HepG2 (cell line): ENCODE results near the gene HELZ. TPM values are rescaled to one million over a fixed set of nuclear protein-coding genes. Genes with fewer than 3 reads are reported as not detected.

Source experiments
- E2F2 ChIP-seq: sonication (generic); formaldehyde crosslinking; IDR thresholded peaks from 2 replicates; pipeline ENCODE4 v1.4.0; 2020; ENCODE audit warnings: missing genetic modification reagents, borderline replicate concordance
- FOXA3 ChIP-seq: IDR thresholded peaks from 2 replicates; pipeline ENCODE4 v1.6.1; 2016; ENCODE audit warnings: missing genetic modification reagents, missing compliant biosample characterization
- HDAC6 ChIP-seq: fragments of 200-600 bp; sonication (generic); IDR thresholded peaks from 2 replicates; pipeline ENCODE4 v1.7.0; 2017; ENCODE audit warnings: mild to moderate bottlenecking, antibody characterized with exemption, low read length, low read depth
- HNF1B ChIP-seq: sonication (generic); formaldehyde crosslinking; IDR thresholded peaks from 2 replicates; pipeline ENCODE4 v1.5.1; 2020; ENCODE audit warnings: mild to moderate bottlenecking, moderate library complexity, missing genetic modification reagents
- KAT2B ChIP-seq: fragments of 150-350 bp; IDR thresholded peaks from 2 replicates; pipeline ENCODE4 v1.6.1; 2014; ENCODE audit warnings: low read depth, low read length, borderline replicate concordance
- KIAA2018 ChIP-seq: sonication (generic); formaldehyde crosslinking; IDR thresholded peaks from 2 replicates; pipeline ENCODE4 v1.5.0; 2020; ENCODE audit warnings: mild to moderate bottlenecking, missing genetic modification reagents, borderline replicate concordance
- MIXL1 ChIP-seq: IDR thresholded peaks from 2 replicates; pipeline ENCODE4 v1.6.1; 2016
- MYPOP ChIP-seq: sonication (generic); formaldehyde crosslinking; IDR thresholded peaks from 2 replicates; pipeline ENCODE4 v1.8.1; 2023; ENCODE audit warnings: mild to moderate bottlenecking, moderate library complexity, missing genetic modification reagents
- SALL2 ChIP-seq: sonication (generic); formaldehyde crosslinking; IDR thresholded peaks from 2 replicates; pipeline ENCODE4 v1.8.1; 2023; ENCODE audit warnings: mild to moderate bottlenecking, missing genetic modification reagents, inconsistent platforms
- SRSF1 ChIP-seq: fragments of 200-400 bp; formaldehyde crosslinking; optimal IDR thresholded peaks from 2 replicates; pipeline ENCODE3; 2017; ENCODE audit warnings: mild to moderate bottlenecking, low read depth, low read length, moderate library complexity
- SRSF4 ChIP-seq: fragments of 200-400 bp; formaldehyde crosslinking; IDR thresholded peaks from one replicate; pipeline ENCODE4 v1.6.1; 2018; ENCODE audit warnings: mild to moderate bottlenecking, low read depth, low read length, moderate library complexity; ENCODE audit not compliant: poor library complexity, severe bottlenecking
- ZBTB7A ChIP-seq: sonication (generic); formaldehyde crosslinking; IDR thresholded peaks from 2 replicates; pipeline ENCODE4 v1.8.0; 2022; ENCODE audit warnings: mild to moderate bottlenecking, missing genetic modification reagents
- ZC3H4 ChIP-seq: sonication (generic); formaldehyde crosslinking; IDR thresholded peaks from 2 replicates; pipeline ENCODE4 v1.4.0; 2020; ENCODE audit warnings: missing genetic modification reagents, borderline replicate concordance
- ZNF326 ChIP-seq: sonication (generic); formaldehyde crosslinking; IDR thresholded peaks from 2 replicates; pipeline ENCODE4 v1.4.0; 2020; ENCODE audit warnings: missing genetic modification reagents, borderline replicate concordance
- ZNF343 ChIP-seq: sonication (generic); formaldehyde crosslinking; IDR thresholded peaks from 2 replicates; pipeline ENCODE4 v1.4.0; 2020; ENCODE audit warnings: mild to moderate bottlenecking, missing genetic modification reagents
- ZNF382 ChIP-seq: sonication (generic); formaldehyde crosslinking; IDR thresholded peaks from 2 replicates; pipeline ENCODE4 v1.5.0; 2020; ENCODE audit warnings: missing genetic modification reagents, mild to moderate bottlenecking, borderline replicate concordance
- ZNF383 ChIP-seq: sonication (generic); formaldehyde crosslinking; IDR thresholded peaks from 2 replicates; pipeline ENCODE4 v1.4.0; 2020; ENCODE audit warnings: missing genetic modification reagents, mild to moderate bottlenecking, borderline replicate concordance
- polyA plus RNA-seq, 8 experiments: library from polyadenylated mRNA; depleted of rRNA in 3 of 8; stranded (reverse) in 7 of 8; unstranded in 1 of 8; fragments of >200 nt; fragmentation: Illumina TruSeq in 4 of 8; extraction: Trizol in 4 of 8; gene quantifications; 2 replicates each; pipeline versions ENCODE4 v1.2.1 to v1.2.3, GENCODE V29; 2011 to 2016; ENCODE audit warnings: low read depth in 4 of 8, missing spikeins in 1 of 8, mixed read lengths in 1 of 8; ENCODE audit not compliant: insufficient read depth in 1 of 8
- total RNA-seq, 5 experiments: library from RNA; depleted of rRNA; stranded (reverse); fragments of >200 nt; fragmentation: Illumina TruSeq; extraction: Trizol; gene quantifications; 2 replicates each; pipeline ENCODE4 v1.2.3, GENCODE V29; 2016; ENCODE audit warnings: low read depth in 1 of 5

The HELZ gene
- total and polyA plus RNA-seq, 2 of the 13 experiments (the other 11 are each of a cell fraction or from before 2014, with no cell fraction given): 35.3 to 52.4 TPM

- TF ChIP-seq KIAA2018 (CRISPR knock-in tag): no peak
- TF ChIP-seq KAT2B: no peak
- TF ChIP-seq ZNF326: no peak
- TF ChIP-seq MYPOP (CRISPR knock-in tag): peak; percentile 60; the same call in 1 of the 2 replicates
- TF ChIP-seq HNF1B: peak; percentile 13; the same call in 1 of the 2 replicates
- no peak for TF ChIP-seq MIXL1 (CRISPR knock-in tag)
- no peak for TF ChIP-seq ZNF383 (CRISPR knock-in tag)
- TF ChIP-seq HDAC6: no peak
- no peak for TF ChIP-seq SRSF4
- no peak for TF ChIP-seq ZC3H4
- TF ChIP-seq ZBTB7A (CRISPR knock-in tag): no peak
- peak; percentile 3; the same call in 1 of the 2 replicates for TF ChIP-seq FOXA3 (CRISPR knock-in tag)
- no peak for TF ChIP-seq SRSF1
- TF ChIP-seq SALL2 (CRISPR knock-in tag): no peak
- no peak for TF ChIP-seq ZNF382 (CRISPR knock-in tag)
- no peak for TF ChIP-seq E2F2 (CRISPR knock-in tag)
- no peak for TF ChIP-seq ZNF343 (CRISPR knock-in tag)
Measured at GRCh38 chr17:67260170-67260987, 15.4 kb upstream of the HELZ start (continued).
